HEK293 (cell line): ENCODE results near the gene PALM2AKAP2.

ENCODE experiments used
- BCL11A ChIP-seq: fragments of 450-650 bp; formaldehyde crosslinking; IDR thresholded peaks from 2 replicates; pipeline ENCODE4 v1.5.1; 2016; ENCODE audit warnings: low read depth, missing biosample characterization, missing genetic modification characterization
- ZNF394 ChIP-seq: fragments of 450-650 bp; formaldehyde crosslinking; IDR thresholded peaks from 2 replicates; pipeline ENCODE4 v1.5.1; 2016; ENCODE audit warnings: missing biosample characterization, missing genetic modification characterization, mild to moderate bottlenecking, moderate library complexity, borderline replicate concordance

GRCh38 chr9:109817146-109817845 lies 37.3 kb downstream of the PALM2AKAP2 start:
- no peak for TF ChIP-seq BCL11A
- no peak for TF ChIP-seq ZNF394 (tag by site-specific recombination)
